Umbilical cord (tissue), 2 donors: Measurements from ENCODE around the gene BAZ2A. TPM values are rescaled to one million over a fixed set of nuclear protein-coding genes. Genes with fewer than 3 reads are reported as not detected.

Experiments
- DNase-seq: peaks from one replicate; pipeline ENCODE4 v3.0.0-alpha.2; 2015; ENCODE audit warnings: low spot score
- total RNA-seq: library from RNA; depleted of rRNA; stranded (reverse); fragments of >200 nt; gene quantifications from one replicate; pipeline ENCODE4 v1.2.3, GENCODE V29; 2014; ENCODE audit warnings: low replicate concordance; ENCODE audit not compliant: insufficient read depth

BAZ2A gene
- total RNA-seq, 1 donor from 2014 or later: 19.0 TPM

GRCh38 chr12:56635806-56636674 lies 5.9 kb upstream of the BAZ2A start:
- DNase-seq: peak; percentile 97

GRCh38 chr12:56634837-56635791 lies 5.0 kb upstream of the BAZ2A start:
- DNase-seq: peak; percentile 85

GRCh38 chr12:56634242-56634836 lies 4.2 kb upstream of the BAZ2A start:
- DNase-seq: peak; percentile 64

- no peak for DNase-seq
Measured at GRCh38 chr12:56633468-56634241, 3.5 kb upstream of the BAZ2A start.

GRCh38 chr12:56632701-56633467 lies 2.8 kb upstream of the BAZ2A start:
- DNase-seq: no peak

- peak; percentile 72 for DNase-seq
Measured at GRCh38 chr12:56631790-56632700, 1.9 kb upstream of the BAZ2A start.

GRCh38 chr12:56629459-56630179 lies 507 bp downstream of the BAZ2A start:
- peak; percentile 42 for DNase-seq

GRCh38 chr12:56628671-56629458 lies 1.3 kb downstream of the BAZ2A start:
- peak; percentile 64 for DNase-seq

- no peak for DNase-seq
Measured at GRCh38 chr12:56626701-56627100, 3.4 kb downstream of the BAZ2A start.

GRCh38 chr12:56622535-56622934 lies 7.6 kb downstream of the BAZ2A start:
- no peak for DNase-seq

GRCh38 chr12:56616925-56617324 lies 13.2 kb downstream of the BAZ2A start:
- DNase-seq: no peak

GRCh38 chr12:56616244-56616643 lies 13.9 kb downstream of the BAZ2A start:
- DNase-seq: no peak

GRCh38 chr12:56614627-56615026 lies 15.5 kb downstream of the BAZ2A start:
- DNase-seq: no peak

- DNase-seq: no peak
Measured at GRCh38 chr12:56604355-56604754, 25.8 kb downstream of the BAZ2A start.

- no peak for DNase-seq
Measured at GRCh38 chr12:56602239-56602638, 27.9 kb downstream of the BAZ2A start.

- DNase-seq: no peak
Measured at GRCh38 chr12:56601503-56601902, 28.6 kb downstream of the BAZ2A start.

- no peak for DNase-seq
Measured at GRCh38 chr12:56600753-56601152, 29.4 kb downstream of the BAZ2A start.

GRCh38 chr12:56599797-56600196 lies 30.3 kb downstream of the BAZ2A start:
- DNase-seq: no peak
